ENCODE data around the gene FHOD3.

FHOD3 gene

GRCh38 chr18:36595818-36596215 is 298.3 kb downstream of the FHOD3 start:
- Histone ChIP-seq H4K20me1 (ENCODE audit: insufficient read depth, low read length) (no peaks in the 10 kb centered on the region), H3K9ac (ENCODE audit: low read length) (no peak overlapping the region)

GRCh38 chr18:36597636-36598035 is 300.1 kb downstream of the FHOD3 start:
- H3K9me2 ChIP-seq (replicated peaks; ENCODE audit: insufficient read depth, low read length): no peaks in the 10 kb centered on the region
- H3K4me2 ChIP-seq (ENCODE audit: low read depth, low read length): no peak overlapping the region
- no peaks in the 10 kb centered on the region for H3K36me3 ChIP-seq (replicated peaks; ENCODE audit: insufficient read depth, low read length)
- H3K79me2 ChIP-seq (ENCODE audit: low read length): no peaks in the 10 kb centered on the region
- no peaks in the 10 kb centered on the region for H3K27me3 ChIP-seq (replicated peaks; ENCODE audit: insufficient read depth, low read length)
- no peaks in the 10 kb centered on the region for H4K20me1 ChIP-seq (ENCODE audit: insufficient read depth, low read length)
- no peak overlapping the region for H3K4me3 ChIP-seq (ENCODE audit: low read length)
- no peak overlapping the region for H3K27ac ChIP-seq (ENCODE audit: low read length)
- H3K4me1 ChIP-seq (ENCODE audit: low read length): no peaks in the 10 kb centered on the region
- no peaks in the 10 kb centered on the region for H3F3A ChIP-seq (ENCODE audit: insufficient read depth, low read length)
- TF ChIP-seq CTCF (IDR thresholded peaks at IDR 0.05; ENCODE audit: low read length) (no peak), EZH2 (optimal IDR thresholded peaks at IDR 0.05; ENCODE audit: low read depth, low read length) (no peak), EZH2phosphoT487 (IDR thresholded peaks at IDR 0.05; ENCODE audit: low read length) (no peak)
- DNase-seq: no peak
- no peak overlapping the region for H3K9ac ChIP-seq (ENCODE audit: low read length)
- no peaks in the 10 kb centered on the region for H3K9me3 ChIP-seq (replicated peaks; ENCODE audit: insufficient read depth, low read length)
- no peak overlapping the region for H2AFZ ChIP-seq (ENCODE audit: low read length)

More at GRCh38 chr18:36595818-36596215, 298.3 kb downstream of the FHOD3 start:
- Histone ChIP-seq H3K27me3 (replicated peaks; ENCODE audit: insufficient read depth, low read length) (no peaks in the 10 kb centered on the region), H3K4me1 (ENCODE audit: low read length) (no peaks in the 10 kb centered on the region), H3K36me3 (replicated peaks; ENCODE audit: insufficient read depth, low read length) (no peaks in the 10 kb centered on the region), H3K79me2 (ENCODE audit: low read length) (no peaks in the 10 kb centered on the region), H3K4me2 (ENCODE audit: low read depth, low read length) (no peak overlapping the region), H3K27ac (ENCODE audit: low read length) (no peak overlapping the region), H3K9me3 (replicated peaks; ENCODE audit: insufficient read depth, low read length) (no peaks in the 10 kb centered on the region), H2AFZ (ENCODE audit: low read length) (no peak overlapping the region), H3F3A (ENCODE audit: insufficient read depth, low read length) (no peaks in the 10 kb centered on the region), H3K4me3 (ENCODE audit: low read length) (no peak overlapping the region), H3K9me2 (replicated peaks; ENCODE audit: insufficient read depth, low read length) (no peaks in the 10 kb centered on the region)
- TF ChIP-seq EZH2 (optimal IDR thresholded peaks at IDR 0.05; ENCODE audit: low read depth, low read length) (no peak), CTCF (IDR thresholded peaks at IDR 0.05; ENCODE audit: low read length) (no peak), EZH2phosphoT487 (IDR thresholded peaks at IDR 0.05; ENCODE audit: low read length) (no peak)
- no peak for DNase-seq

GRCh38 chr18:36600548-36600947 is 303.0 kb downstream of the FHOD3 start:
- no peaks in the 10 kb centered on the region for H3F3A ChIP-seq (ENCODE audit: insufficient read depth, low read length)
- TF ChIP-seq EZH2 (optimal IDR thresholded peaks at IDR 0.05; ENCODE audit: low read depth, low read length): no peak
- no peak for TF ChIP-seq CTCF (IDR thresholded peaks at IDR 0.05; ENCODE audit: low read length)
- no peak for TF ChIP-seq EZH2phosphoT487 (IDR thresholded peaks at IDR 0.05; ENCODE audit: low read length)
- no peak overlapping the region for H2AFZ ChIP-seq (ENCODE audit: low read length)
- no peak overlapping the region for H3K4me2 ChIP-seq (ENCODE audit: low read depth, low read length)
- no peaks in the 10 kb centered on the region for H4K20me1 ChIP-seq (ENCODE audit: insufficient read depth, low read length)
- H3K9me2 ChIP-seq (replicated peaks; ENCODE audit: insufficient read depth, low read length): no peaks in the 10 kb centered on the region
- no peak overlapping the region for H3K4me3 ChIP-seq (ENCODE audit: low read length)
- no peaks in the 10 kb centered on the region for H3K4me1 ChIP-seq (ENCODE audit: low read length)
- no peaks in the 10 kb centered on the region for H3K27me3 ChIP-seq (replicated peaks; ENCODE audit: insufficient read depth, low read length)
- DNase-seq: no peak
- no peaks in the 10 kb centered on the region for H3K36me3 ChIP-seq (replicated peaks; ENCODE audit: insufficient read depth, low read length)
- no peak overlapping the region for H3K9ac ChIP-seq (ENCODE audit: low read length)
- no peak overlapping the region for H3K27ac ChIP-seq (ENCODE audit: low read length)
- no peaks in the 10 kb centered on the region for H3K79me2 ChIP-seq (ENCODE audit: low read length)
- no peaks in the 10 kb centered on the region for H3K9me3 ChIP-seq (replicated peaks; ENCODE audit: insufficient read depth, low read length)

Data from MM.1S (cell line).